GM19239 (cell line): ENCODE data around the gene SRC.

Experiments used
- DNase-seq: peaks from one replicate; pipeline ENCODE4 v3.0.0; 2011; ENCODE audit warnings: low spot score; ENCODE audit not compliant: insufficient read length
- FAIRE-seq: peaks from 2 replicates; lab custom pipeline; 2011; peaks lifted over from hg19 to GRCh38; lab: Jason Lieb, UNC

Gene SRC

DNA sequence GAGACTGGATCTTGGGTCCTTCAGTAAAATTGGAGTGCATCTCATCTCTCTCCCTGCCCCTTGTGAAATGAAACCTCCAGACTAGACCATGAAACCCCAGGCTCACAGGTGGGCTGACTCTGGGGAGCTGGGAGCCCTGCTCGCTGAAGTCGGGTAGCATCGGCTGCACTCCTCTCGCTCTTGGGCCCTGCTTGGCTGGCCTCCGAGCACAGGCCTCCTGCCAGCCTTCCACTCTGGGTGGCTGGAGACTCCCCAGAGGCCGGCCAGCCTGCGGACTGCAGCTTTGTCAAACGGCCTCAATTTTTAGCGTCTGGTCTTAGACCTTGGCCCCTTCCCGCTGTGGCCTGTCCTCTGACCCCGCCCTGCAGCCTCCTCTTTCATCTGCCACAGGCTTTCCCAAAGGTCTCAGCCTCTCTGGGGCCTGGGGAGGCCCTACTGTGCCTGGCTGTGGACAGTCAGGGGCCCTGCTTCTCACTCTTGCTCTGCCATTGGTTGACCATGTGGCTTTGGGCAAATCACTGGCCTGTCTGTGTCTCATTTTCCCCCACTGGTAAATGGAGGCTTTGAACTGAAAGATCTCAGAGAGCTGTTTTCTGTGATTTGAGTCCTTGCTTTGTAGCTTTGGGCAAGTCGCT lies 45.1 kb downstream of the SRC start:
- FAIRE-seq = no peak
- no peak for DNase-seq

DNA sequence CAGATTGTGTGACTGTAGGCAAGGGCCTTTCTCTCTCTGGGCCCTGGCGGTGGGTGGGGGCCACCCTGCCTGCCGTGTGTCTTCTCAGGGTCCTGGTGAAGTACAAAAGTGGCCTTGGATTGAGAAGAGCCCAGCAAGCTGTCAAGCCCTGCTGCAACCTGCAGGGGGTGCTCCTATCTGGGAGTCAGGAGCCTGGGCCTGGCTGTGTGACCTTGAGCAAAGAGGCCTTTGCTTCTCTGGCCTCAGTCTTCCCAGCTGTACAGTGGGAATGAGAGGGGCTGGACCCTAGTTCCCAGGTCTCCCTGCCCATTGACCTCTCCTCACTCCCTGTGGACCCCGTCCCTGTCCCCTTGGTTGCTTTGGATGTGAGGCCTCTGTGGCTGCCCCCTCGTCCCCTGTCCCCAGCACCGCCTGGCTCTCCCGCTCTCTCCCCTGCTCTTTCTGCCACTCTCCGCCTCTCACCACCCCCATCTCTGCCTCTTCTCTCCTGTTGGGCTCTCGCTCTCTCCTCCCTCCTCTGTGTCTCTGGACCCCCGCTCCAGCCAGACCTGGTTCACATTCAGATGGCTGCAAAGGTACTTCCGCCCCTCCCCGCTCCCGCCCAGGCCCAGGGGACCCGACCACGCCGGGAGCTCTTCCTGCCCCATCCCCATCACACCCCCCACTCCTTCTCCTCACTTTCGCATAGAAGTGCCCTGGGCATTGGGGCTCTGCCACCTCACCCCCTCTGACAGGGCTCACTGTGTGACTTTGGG lies 46.7 kb downstream of the SRC start:
- no peak for DNase-seq
- FAIRE-seq = no peak

- no peak for DNase-seq
- FAIRE-seq = no peak
Measured at GRCh38 chr20:37393196-37393862, 47.4 kb downstream of the SRC start.

DNA sequence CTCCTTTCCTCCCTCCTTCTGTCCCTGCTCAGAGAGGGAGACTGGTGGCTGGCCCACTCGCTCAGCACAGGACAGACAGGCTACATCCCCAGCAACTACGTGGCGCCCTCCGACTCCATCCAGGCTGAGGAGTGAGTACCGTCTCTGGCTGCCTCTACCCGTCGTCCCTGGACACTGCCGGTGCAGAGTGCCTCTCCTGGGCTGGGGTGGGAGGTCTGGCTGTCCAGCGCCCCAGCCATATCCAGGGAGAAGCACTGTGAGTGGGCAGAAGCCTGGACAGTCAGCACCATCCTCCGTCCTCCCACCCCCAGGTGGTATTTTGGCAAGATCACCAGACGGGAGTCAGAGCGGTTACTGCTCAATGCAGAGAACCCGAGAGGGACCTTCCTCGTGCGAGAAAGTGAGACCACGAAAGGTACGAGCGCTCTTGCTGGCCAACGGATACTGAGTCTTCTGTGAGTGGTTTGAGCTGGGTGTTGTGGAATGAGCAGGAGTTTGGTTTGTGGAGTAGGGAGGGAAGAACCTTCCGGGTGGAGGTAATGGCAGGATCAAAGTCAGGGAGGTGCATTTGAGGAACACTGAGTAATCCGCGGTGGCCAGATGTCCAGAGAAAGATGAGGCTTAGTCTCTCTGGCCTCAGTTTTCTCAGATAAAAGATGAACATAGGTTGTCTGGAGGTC lies 48.1 kb downstream of the SRC start:
- DNase-seq (no peak), FAIRE-seq (no peak)

GRCh38 chr20:37394543-37395409 lies 48.8 kb downstream of the SRC start:
- no peak for FAIRE-seq
- DNase-seq = no peak

GRCh38 chr20:37395410-37395797 lies 49.5 kb downstream of the SRC start:
- no peak for DNase-seq
- no peak for FAIRE-seq

DNA sequence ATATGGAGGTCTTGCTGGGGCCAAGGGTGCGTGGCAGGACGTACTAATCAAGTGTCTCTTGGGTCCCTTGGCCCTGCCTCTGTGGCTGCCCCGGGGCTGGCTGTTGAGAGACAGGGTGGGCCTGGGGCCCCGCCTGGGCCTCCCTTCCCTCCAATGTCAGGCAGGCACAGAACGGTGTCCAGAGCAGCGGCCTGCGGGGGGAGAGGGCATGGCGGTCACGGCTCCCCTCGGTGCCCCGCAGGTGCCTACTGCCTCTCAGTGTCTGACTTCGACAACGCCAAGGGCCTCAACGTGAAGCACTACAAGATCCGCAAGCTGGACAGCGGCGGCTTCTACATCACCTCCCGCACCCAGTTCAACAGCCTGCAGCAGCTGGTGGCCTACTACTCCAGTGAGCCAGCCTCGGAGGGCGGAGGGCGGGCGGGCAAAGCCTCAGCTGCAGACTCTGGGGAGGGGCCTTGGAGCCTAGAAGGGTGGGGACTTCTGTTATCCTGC lies 50.0 kb downstream of the SRC start:
- DNase-seq (no peak), FAIRE-seq (no peak)

DNA sequence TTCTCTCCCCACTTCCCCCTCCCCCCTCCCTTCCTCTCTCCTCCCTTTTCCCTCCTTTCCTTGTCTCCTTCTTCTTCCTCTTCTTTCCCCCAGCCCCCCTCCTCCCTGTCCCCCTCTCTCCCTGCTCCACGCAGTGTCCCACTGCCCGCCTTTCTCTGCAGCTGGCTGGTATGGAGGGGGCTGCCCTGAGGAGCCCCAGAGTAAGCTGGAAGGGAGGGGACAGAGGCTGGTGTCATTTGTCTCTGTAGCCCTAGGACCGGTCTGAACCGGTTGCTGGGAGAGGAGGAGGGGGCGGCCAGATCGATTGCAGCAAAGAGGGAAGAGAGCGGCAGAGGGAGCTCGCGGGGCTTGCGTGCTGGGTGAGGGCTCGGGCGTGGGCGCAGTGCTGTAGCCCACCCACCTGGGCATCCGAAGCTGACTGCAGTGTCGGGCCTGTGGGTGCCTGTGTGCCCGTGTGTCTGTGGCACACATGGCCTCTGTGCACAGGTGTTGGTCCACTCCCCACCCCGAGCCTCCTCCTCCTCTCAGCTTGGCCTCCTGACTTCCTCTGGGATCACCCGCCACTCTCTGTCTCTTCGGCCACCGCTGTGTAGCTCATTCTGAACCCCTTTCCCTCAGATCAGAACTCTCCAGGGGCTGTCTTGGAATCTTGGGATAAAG lies 50.6 kb downstream of the SRC start:
- FAIRE-seq (no peak), DNase-seq (no peak)

- FAIRE-seq (no peak), DNase-seq (no peak)
Measured at GRCh38 chr20:37397076-37397953, 51.4 kb downstream of the SRC start.

DNA sequence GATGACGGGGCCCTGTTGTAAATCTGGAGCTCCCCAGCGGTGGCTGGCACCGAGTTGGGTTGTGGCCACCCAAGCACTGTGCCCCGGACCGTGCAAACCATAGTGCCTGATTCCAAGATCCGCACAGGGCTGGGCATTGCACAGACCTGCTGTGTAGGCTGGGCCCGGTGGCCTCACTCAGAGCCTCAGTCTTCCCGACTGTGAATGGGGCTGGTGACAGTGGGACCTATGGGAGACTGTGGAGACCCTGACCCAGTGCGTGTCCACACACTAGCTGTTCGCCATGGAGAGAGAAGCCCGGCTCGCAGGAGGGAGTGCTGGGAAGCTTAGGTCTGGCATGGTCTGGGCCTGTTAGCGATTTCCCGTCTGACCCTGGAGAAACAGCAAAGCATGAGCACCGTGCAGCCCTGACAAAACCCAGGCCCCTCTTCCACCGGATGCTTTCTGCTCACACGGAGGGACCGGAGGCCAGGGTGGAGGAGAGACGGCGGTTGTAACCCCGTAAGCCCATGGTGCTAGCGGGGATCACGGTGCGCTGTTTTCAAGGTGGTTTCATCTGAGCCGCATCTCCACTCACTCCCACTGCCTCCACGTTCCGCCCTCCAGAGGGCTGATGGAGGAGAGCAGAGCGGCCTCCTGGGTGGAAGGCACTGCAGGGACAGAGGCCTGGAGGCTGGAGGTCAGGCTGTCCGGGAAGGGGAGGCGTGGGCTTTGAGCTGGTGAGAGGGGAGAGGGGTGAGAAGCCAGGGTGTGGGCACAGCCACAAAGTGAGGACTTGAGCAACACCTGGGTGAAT lies 52.2 kb downstream of the SRC start:
- no peak for FAIRE-seq
- no peak for DNase-seq

DNA sequence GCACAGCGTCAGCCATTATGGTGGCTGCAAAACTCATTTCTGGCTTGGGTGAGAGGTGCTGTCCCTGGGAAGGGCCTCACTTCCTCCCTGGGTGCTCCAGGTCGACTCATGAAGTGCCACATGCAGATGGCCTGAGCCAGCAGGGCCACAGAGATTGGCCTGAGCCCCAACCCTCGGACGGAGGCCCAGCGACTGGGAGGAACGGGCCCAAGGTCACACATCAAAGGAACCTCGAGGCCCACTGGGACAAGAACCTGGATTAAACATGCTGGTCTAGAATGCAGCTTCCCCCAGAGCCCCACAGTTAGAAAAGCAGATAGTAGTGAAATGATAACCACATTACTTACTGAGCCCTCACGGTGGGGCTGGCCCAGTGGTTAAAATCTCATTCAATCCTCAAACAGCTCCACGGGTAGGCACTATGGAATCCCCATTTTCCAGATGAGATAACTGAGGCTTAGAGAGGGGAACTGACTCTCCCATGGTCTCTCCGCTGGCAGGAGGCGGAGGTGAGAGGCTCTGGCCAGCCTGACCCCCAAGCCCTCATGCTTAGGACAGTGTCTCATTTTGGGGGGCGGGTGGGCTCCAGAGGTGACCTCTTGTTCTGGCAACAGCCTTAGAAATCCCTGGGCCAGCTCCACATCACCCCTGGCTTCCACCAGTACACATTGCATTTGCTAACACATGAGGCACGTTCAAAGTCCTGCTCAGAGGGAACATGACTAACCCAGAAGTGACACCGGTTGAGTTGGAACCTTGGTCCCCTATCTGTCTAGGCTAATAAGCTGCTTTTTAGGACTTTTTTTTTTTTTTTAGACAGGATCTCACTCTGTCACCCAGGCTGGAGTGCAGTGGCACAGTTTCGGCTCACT lies 53.0 kb downstream of the SRC start:
- no peak for FAIRE-seq

DNA sequence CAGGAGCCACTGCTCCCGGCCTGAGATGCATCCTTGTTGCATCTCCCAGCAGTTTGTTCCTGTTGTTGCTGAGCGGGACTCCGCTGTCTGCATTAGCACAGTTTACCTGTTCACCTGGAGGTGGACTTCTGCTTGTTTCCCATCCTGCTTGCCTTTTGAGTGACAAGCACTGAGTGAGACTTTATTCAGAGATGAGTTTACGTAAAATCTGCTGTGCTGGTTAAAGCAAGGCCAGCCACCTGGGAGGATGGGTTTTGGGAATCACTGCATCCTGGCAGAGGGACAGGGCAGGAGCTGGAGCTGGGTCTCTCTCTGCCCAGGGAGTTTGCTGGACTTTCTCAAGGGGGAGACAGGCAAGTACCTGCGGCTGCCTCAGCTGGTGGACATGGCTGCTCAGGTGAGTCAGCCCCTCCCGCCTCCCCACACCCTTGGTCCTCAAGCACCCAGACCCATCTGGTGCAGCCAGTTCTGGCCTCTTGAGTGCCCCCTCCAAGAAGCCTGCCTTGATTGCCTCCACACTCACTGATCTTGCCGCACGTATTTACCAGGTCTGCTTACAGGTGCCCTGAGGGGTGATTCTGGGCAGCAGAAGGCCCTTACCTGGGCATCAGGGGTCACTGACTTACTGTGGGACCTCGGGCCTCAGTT lies 55.5 kb downstream of the SRC start:
- DNase-seq = no peak
- FAIRE-seq = no peak

More for the DNA sequence above, 53.0 kb downstream of the SRC start:
- DNase-seq = no peak

DNA sequence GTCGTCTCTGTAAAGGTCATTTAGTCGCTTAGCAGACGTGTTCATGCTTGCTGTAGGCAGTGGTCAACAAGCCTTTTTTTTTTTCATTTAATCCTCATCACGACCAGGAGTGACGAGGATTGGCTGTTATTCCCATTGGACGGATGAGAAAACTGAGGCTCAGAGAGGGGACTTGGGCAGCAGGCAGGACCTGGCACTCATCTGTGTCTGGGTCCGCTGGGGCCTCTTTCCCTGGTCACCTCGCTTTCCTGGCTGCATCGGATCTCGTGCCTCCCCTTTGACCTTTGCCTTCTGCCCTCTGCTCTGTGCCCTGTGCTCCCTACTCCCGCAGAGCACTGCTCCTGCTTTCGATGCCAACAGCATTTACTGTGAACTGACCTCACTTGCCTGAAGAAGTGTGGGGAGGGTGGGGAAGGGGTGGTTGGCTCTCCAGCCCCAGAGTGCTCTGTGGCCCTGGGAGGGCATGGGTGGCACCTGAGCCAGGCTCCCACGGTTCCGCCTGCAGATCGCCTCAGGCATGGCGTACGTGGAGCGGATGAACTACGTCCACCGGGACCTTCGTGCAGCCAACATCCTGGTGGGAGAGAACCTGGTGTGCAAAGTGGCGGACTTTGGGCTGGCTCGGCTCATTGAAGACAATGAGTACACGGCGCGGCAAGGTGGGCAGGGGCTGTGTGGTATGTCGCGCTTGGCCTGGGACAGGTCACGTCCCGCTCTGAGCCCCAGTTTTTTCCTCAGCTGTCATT lies 56.2 kb downstream of the SRC start:
- no peak for FAIRE-seq
- DNase-seq = no peak

GRCh38 chr20:37403107-37404033 lies 57.4 kb downstream of the SRC start:
- DNase-seq (no peak), FAIRE-seq (no peak)
